Measurements from ENCODE around the gene PRKCE.

PRKCE gene

GRCh38 chr2:46126571-46126970 lies 475.1 kb downstream of the PRKCE start:
- no peak for DNase-seq

- DNase-seq = no peak
Measured at GRCh38 chr2:46127176-46127575, 475.7 kb downstream of the PRKCE start.

- no peak for DNase-seq
Measured at GRCh38 chr2:46130511-46130910, 479.0 kb downstream of the PRKCE start.

GRCh38 chr2:46132996-46133395 lies 481.5 kb downstream of the PRKCE start:
- no peak for DNase-seq

GRCh38 chr2:46134531-46135227 lies 483.2 kb downstream of the PRKCE start:
- DNase-seq = peak; percentile 67

GRCh38 chr2:46135228-46135855 lies 483.9 kb downstream of the PRKCE start:
- DNase-seq = no peak

GRCh38 chr2:46135958-46136357 lies 484.5 kb downstream of the PRKCE start:
- peak; percentile 82 for DNase-seq

- no peak for DNase-seq
Measured at GRCh38 chr2:46136481-46136880, 485.0 kb downstream of the PRKCE start.

- DNase-seq = no peak
Measured at GRCh38 chr2:46136953-46137352, 485.5 kb downstream of the PRKCE start.

GRCh38 chr2:46142546-46143428 lies 491.3 kb downstream of the PRKCE start:
- DNase-seq = no peak

- DNase-seq = no peak
Measured at GRCh38 chr2:46143429-46144132, 492.1 kb downstream of the PRKCE start.

GRCh38 chr2:46144133-46144800 lies 492.8 kb downstream of the PRKCE start:
- no peak for DNase-seq

GRCh38 chr2:46145017-46145416 lies 493.5 kb downstream of the PRKCE start:
- DNase-seq = no peak

GRCh38 chr2:46145840-46146239 lies 494.4 kb downstream of the PRKCE start:
- DNase-seq = no peak

GRCh38 chr2:46146866-46147502 lies 495.5 kb downstream of the PRKCE start:
- no peak for DNase-seq

- no peak for DNase-seq
Measured at GRCh38 chr2:46147626-46148368, 496.3 kb downstream of the PRKCE start.

- DNase-seq = no peak
Measured at GRCh38 chr2:46148369-46148736, 496.9 kb downstream of the PRKCE start.

GRCh38 chr2:46150445-46150955 lies 499.0 kb downstream of the PRKCE start:
- peak; percentile 32 for DNase-seq

GRCh38 chr2:46151577-46151976 lies 500.1 kb downstream of the PRKCE start:
- DNase-seq = no peak

- no peak for DNase-seq
Measured at GRCh38 chr2:46153996-46154753, 502.7 kb downstream of the PRKCE start.

All from fibroblast of skin of back (primary cell).